KBM-7 (cell line): Measurements from ENCODE around the gene SOAT2.
A peak's percentile ranks its signal among the peaks of the same experiment; 100 is the strongest.

Experiments
- DNase-seq: peaks from one replicate; pipeline ENCODE4 v3.0.0-alpha.2; 2015
- in situ Hi-C: fragments of 300-500 bp; cut with MboI; formaldehyde crosslinking; loops from 2 replicates; pipeline ENCODE4 v1.14.3; 2020; ENCODE audit warnings: low sequenced_read_pairs, low pct_unique_long_range_greater_than_20kb, mixed read lengths

The SOAT2 gene, protein sequence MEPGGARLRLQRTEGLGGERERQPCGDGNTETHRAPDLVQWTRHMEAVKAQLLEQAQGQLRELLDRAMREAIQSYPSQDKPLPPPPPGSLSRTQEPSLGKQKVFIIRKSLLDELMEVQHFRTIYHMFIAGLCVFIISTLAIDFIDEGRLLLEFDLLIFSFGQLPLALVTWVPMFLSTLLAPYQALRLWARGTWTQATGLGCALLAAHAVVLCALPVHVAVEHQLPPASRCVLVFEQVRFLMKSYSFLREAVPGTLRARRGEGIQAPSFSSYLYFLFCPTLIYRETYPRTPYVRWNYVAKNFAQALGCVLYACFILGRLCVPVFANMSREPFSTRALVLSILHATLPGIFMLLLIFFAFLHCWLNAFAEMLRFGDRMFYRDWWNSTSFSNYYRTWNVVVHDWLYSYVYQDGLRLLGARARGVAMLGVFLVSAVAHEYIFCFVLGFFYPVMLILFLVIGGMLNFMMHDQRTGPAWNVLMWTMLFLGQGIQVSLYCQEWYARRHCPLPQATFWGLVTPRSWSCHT

DNA sequence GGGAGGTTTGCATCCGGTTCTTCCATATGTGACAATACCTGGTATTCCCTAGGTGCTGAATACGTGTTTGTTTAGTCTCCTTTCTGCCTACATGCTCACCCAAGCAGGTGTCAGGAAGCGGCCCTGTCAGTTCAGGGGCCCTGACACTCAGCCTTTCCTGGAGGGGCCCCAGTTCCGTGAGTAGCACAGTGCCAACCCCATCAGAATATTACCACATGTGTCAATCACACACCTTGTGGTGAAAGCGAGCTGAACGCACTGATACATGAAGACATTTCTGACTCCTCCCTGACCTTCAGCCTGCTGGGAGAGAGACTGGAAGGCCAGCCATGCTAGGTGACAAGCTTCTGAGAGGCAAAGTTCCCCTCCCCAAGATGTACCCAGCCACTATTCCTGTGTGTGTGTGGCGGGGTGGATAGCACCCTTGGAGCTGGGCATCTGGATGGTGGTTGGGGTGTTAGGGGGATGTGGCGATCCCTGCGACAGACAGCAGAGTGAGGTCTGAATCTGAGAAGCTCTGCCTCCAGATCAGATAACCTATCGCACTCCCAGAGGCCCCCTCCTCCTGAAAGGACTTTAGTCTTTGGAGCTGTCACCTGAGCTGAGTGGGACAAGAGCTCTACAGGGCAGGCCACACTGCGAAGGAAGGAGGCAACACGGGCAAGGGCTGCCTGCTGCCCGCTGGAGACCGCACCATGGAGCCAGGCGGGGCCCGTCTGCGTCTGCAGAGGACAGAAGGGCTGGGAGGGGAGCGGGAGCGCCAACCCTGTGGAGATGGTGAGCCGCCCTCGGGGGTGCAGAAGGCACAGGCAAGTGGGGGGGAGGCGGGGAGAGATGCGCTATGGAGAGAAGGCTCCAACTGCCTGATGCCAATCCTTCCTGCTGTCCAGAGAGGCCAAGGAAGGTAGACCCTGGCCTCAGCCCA, at the start of gene SOAT2:
Gene SOAT2, plus strand, starts transcription at position 604 of the 925 bp plus-strand sequence. Its CDS starts 92 bp downstream, at position 696.
- no peak for DNase-seq
- in situ Hi-C loops, result no loop called here

DNA sequence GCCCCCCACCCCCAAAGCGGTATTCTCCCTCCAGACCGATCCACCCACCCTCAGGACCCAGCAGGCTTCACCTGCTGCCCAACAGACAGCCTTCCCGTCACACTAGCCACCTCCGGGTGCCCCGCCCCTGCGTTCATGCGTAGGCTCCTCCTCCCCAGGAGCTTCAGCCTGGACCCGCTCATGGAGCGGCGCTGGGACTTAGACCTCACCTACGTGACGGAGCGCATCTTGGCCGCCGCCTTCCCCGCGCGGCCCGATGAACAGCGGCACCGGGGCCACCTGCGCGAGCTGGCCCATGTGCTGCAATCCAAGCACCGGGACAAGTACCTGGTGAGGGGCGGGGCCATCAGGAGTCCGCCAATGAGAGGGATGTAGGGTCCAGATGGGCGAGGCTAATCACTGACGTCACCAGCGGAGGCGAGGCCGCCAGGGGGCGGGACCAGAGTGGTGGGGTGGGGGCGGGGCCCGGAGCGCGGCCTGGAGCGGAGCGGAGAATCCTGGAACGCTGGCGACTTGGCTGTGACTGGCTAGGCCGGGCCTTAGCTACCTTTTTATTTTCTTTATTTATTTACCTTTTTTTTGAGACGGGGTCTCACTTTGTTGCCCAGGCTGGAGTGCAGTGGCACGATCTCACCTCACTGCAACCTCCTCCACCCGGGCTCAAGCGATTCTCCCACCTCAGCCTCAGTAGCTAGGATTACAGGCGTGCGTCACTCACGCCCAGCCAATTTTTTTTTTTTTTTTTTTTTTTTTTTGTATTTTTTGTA, 49.0 kb upstream of the SOAT2 start:
- DNase-seq, result peak; percentile 91
- in situ Hi-C loops, result loop anchor here (25.0 kb wide), 1 partner anchor 233 kb away; the partner anchor contains the start of genes MYG1 and PFDN5

DNA sequence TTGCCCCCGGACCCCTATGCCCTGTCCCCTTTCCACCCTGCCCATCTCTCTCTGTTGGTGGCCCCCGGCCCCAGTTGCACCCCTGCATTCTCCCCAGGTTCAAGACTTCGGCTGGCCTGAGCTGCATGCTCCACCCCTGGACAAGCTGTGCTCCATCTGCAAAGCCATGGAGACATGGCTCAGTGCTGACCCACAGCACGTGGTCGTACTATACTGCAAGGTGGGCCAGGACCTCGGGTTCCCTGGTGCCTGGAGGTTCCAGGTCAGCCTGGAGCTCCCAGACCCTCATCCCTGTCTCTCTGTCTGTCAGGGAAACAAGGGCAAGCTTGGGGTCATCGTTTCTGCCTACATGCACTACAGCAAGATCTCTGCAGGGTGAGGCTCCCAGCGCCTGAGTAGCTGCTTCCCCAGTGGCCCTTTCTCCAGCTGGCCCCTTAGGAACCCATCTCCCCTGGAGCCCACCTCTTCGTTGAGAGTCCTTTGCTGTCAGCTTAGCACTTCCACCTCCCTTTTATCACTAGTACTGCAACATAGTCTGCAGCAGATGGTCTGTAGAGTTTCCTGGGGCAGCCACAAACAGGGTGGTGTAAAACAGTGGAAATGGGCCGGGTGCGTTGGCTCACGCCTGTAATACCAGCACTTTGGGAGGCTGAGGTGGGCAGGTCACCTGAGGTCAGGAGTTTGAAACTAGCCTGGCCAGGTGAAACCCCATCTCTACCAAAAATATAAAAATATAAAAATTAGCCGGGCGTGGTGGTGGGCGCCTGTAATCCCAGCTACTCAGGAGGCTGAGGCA, 47.6 kb upstream of the SOAT2 start:
- in situ Hi-C loops, result loop anchor here (25.0 kb wide), 1 partner anchor 232 kb away; the partner anchor contains the start of genes MYG1 and PFDN5
- DNase-seq, result no peak

DNA sequence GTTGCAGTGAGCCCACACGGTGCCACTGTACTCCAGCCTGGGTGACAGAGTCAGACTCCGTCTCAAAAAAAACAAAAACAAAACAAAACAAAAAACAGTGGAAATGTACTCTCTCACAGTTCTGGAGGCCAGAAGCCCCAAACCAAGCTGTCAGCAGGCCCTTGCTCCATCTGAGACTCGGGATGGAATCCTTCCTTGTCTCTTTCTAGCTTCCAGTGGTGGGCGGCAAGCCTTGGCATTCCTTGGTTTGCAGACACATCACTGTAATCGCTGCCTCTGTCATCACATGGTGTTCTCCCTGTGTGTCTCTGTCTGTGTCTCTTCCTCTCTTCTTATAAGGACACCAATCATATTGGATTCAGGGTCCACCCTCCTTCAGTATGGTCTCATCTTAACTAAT, 47.0 kb upstream of the SOAT2 start:
- DNase-seq, result no peak
- in situ Hi-C loops, result loop anchor here (25.0 kb wide), 1 partner anchor 231 kb away; the partner anchor contains the start of genes MYG1 and PFDN5

DNA sequence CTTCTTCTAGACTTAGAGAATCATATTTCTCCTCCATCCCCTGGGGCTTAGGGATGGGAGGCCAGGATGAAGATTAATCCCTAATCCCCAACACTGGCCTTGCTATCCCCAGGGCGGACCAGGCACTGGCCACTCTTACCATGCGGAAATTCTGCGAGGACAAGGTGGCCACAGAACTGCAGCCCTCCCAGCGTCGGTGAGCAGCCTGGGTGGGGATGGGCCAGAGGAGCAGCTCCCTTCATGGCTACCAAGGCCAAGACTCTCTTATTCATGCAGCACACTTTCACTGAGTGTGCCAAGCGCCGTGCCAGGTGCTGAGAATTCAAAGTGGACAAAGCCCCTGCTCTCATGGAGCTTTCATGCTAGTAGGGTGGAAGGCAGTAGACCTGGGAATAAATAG, 46.4 kb upstream of the SOAT2 start:
- DNase-seq, result no peak
- in situ Hi-C loops, result loop anchor here (25.0 kb wide), 1 partner anchor 230 kb away; the partner anchor contains the start of genes MYG1 and PFDN5

DNA sequence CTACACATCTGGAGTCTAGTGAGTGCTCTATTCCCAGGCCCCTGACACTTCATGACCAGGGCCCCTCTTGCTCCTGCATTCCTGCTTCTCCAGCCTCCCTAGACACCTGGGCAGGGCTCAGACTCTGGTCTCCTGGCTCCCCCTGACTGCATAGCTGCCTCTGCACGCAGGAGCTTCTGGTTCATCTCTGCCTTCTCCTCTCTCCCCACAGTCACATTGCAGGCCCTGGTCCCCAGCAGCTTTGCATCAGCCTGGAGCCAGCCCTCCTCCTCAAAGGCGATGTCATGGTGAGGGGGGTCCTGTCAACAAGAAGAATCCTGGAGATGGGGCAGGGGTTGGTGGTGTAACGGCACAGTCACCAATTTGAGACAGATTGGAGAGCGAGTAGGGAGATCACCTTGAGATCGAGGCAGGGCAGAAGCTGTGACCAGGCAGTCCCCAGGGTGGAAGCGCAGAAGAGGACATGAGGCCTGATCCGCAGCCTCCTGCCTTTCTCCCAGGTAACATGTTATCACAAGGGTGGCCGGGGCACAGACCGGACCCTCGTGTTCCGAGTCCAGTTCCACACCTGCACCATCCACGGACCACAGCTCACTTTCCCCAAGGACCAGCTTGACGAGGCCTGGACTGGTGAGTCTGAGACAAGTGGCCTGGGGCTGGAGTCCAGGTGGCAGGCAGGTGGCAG, 45.3 kb upstream of the SOAT2 start:
- in situ Hi-C loops, result loop anchor here (25.0 kb wide), 1 partner anchor 229 kb away; the partner anchor contains the start of genes MYG1 and PFDN5

DNA sequence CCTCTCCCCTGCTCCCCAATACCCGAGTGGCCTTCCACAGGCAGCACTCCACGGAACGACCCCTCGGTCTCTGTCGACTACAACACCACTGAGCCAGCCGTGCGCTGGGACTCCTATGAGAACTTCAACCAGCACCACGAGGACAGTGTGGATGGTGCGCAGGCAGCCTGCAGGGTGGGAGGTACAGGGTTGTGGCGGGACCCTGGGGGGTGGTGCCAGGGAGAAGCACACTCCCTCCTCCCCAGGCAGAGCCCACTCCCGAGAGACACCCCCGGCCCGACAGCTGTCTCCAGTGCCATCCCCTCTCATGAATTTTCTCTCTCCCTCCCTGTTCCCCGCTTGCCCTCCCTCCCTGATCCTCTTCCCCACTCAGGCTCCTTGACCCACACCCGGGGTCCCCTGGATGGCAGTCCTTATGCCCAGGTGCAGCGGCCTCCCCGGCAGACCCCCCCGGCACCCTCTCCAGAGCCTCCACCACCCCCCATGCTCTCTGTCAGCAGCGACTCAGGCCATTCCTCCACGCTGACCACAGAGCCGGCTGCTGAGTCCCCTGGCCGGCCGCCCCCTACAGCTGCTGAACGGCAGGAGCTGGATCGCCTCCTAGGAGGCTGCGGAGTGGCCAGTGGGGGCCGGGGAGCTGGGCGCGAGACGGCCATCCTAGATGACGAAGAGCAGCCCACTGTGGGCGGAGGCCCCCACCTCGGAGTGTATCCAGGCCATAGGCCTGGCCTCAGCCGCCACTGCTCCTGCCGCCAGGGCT, 44.4 kb upstream of the SOAT2 start:
- in situ Hi-C loops, result loop anchor here (25.0 kb wide), 1 partner anchor 228 kb away; the partner anchor contains the start of genes MYG1 and PFDN5
- DNase-seq, result no peak

More for the DNA sequence above, 45.3 kb upstream of the SOAT2 start:
- DNase-seq, result no peak

DNA sequence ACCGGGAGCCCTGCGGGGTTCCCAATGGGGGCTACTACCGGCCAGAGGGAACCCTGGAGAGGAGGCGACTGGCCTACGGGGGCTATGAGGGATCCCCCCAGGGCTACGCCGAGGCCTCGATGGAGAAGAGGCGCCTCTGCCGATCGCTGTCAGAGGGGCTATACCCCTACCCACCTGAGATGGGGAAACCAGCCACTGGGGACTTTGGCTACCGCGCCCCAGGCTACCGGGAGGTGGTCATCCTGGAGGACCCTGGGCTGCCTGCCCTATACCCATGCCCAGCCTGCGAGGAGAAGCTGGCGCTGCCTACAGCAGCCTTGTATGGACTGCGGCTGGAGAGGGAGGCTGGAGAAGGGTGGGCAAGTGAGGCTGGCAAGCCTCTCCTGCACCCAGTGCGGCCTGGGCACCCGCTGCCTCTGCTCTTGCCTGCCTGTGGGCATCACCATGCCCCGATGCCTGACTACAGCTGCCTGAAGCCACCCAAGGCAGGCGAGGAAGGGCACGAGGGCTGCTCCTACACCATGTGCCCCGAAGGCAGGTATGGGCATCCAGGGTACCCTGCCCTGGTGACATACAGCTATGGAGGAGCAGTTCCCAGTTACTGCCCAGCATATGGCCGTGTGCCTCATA, 43.7 kb upstream of the SOAT2 start:
- in situ Hi-C loops, result loop anchor here (25.0 kb wide), 1 partner anchor 228 kb away; the partner anchor contains the start of genes MYG1 and PFDN5

DNA sequence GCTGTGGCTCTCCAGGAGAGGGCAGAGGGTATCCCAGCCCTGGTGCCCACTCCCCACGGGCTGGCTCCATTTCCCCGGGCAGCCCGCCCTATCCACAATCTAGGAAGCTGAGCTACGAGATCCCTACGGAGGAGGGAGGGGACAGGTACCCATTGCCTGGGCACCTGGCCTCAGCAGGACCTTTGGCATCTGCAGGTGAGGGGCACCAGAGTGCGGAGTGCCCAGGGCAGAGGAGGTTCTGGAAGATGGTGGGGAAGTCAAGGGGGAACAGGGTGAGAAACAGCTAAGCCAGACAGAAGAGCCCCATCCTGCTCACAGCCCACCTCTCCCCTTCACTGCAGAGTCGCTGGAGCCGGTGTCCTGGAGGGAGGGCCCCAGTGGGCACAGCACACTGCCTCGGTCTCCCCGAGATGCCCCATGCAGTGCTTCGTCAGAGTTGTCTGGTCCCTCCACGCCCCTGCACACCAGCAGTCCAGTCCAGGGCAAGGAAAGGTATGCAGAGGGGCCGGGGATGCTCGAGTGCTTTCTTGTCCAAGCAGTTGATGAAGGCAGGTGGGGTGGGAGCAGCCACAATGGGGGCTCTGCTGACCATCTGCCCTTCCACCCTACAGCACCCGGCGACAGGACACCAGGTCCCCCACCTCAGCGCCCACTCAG, 43.1 kb upstream of the SOAT2 start:
- in situ Hi-C loops, result loop anchor here (25.0 kb wide), 1 partner anchor 227 kb away; the partner anchor contains the start of genes MYG1 and PFDN5
- DNase-seq, result no peak

More for the DNA sequence above, 43.7 kb upstream of the SOAT2 start:
- DNase-seq, result no peak

DNA sequence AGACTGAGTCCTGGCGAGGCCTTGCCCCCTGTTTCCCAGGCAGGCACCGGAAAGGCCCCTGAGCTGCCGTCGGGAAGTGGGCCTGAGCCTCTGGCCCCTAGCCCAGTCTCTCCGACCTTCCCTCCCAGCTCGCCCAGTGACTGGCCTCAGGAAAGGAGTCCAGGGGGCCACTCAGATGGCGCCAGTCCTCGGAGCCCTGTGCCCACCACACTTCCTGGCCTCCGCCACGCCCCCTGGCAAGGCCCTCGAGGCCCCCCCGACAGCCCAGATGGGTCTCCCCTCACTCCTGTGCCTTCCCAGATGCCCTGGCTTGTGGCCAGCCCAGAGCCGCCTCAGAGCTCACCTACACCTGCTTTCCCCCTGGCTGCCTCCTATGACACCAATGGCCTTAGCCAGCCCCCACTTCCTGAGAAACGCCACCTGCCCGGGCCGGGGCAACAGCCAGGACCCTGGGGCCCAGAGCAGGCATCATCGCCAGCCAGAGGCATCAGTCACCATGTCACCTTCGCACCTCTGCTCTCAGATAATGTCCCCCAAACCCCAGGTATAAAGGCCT, 42.5 kb upstream of the SOAT2 start:
- in situ Hi-C loops, result loop anchor here (25.0 kb wide), 1 partner anchor 227 kb away; the partner anchor contains the start of genes MYG1 and PFDN5
- DNase-seq, result no peak

DNA sequence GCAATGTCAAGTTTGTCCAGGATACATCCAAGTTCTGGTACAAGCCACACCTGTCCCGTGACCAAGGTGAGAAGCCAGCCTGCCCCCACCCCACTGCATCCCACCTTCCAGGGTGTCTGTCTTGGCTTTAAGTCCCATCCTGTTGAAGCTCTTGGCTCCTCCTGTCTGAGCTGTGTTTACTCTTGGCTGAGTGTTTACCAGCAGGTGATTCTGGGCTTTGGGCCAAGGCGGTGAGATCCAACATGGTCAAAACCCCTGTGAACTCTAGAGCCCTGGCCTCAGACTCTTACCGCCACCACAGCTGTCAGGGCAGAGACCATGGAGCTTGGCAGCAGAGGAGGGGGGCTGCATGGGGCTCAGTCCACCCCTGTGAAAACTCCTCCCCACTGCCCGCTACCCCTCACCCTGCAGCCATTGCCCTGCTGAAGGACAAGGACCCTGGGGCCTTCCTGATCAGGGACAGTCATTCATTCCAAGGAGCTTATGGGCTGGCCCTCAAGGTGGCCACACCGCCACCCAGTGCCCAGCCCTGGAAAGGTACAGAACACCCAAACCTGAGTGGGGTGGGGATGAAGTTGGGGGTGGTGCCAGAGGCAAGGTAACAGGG, 41.8 kb upstream of the SOAT2 start:
- in situ Hi-C loops, result loop anchor here (25.0 kb wide), 1 partner anchor 226 kb away; the partner anchor contains the start of genes MYG1 and PFDN5
- DNase-seq, result no peak

DNA sequence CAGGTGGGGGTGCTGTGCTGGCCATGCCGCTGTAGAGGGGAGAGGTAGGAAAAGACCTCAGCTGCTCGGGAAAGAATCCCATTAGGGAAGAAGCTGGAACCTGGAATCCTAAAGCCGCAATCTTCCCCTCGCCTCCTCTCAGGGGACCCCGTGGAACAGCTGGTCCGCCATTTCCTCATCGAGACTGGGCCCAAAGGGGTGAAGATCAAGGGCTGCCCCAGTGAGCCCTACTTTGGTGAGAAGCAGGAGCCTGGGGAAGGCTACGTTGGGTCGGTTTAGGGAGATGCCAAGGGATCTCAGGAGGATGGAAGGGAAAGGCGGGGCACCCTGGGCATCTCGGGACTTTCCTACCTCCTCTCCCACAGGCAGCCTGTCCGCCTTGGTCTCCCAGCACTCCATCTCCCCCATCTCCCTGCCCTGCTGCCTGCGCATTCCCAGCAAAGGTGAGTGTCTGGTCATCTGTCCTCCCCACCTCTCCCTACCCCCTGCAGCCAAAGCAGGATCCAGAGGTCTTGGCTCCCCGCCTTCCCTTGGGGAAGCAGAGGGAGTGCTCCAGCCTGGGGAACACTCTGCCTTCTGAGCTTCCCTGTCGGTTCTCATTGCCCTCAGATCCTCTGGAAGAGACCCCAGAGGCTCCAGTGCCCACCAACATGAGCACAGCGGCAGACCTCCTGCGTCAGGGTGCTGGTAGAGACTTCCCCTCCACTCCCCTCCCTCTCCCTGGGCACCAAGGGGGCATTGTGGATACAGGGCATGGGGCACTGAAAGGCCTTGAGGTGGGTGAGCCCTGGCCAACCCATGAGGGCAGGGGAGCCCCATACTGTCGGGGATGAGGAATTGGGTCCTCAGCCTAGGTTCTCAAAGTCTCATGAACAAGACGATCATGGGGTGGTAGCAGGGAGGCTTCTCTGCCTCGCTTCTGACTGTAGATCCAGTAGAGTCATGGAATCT, 41.0 kb upstream of the SOAT2 start:
- no peak for DNase-seq
- in situ Hi-C loops, result loop anchor here (25.0 kb wide), 1 partner anchor 225 kb away; the partner anchor contains the start of genes MYG1 and PFDN5

DNA sequence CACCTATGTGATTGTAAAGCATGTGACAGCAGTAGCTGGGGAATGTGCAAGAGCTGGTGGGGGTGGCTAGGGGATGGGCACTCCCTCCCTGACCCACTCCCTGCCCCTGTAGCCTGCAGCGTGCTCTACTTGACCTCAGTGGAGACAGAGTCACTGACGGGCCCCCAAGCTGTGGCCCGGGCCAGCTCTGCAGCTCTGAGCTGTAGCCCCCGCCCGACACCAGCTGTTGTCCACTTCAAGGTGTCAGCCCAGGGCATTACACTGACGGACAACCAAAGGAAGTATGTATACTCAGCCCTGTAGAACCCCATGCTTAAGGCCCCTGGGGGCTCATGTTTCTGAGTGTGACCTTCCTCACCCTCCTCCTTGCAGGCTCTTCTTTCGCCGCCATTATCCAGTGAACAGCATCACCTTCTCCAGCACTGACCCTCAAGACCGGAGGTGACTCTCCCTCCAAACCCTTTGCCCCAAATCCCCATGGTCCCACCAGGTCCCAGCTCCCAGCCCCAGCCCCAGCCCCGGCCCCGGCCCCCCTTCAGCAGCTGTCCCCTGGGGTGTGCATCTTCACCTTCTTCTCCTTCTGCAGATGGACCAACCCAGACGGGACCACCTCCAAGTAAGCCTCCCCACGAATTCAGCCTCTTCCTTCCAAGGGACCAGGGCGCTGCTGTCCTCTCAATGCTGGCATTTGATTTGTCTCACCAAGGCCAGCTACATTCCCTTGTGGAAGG, 40.1 kb upstream of the SOAT2 start:
- in situ Hi-C loops, result loop anchor here (25.0 kb wide), 1 partner anchor 224 kb away; the partner anchor contains the start of genes MYG1 and PFDN5
- no peak for DNase-seq
